ENCODE data around the gene PRRC2B. TPM values are rescaled to one million over a fixed set of nuclear protein-coding genes. Genes with fewer than 3 reads are reported as not detected.

Gene PRRC2B
- total and polyA plus RNA-seq, 2 experiments from 2014 or later = 45.0 to 193 TPM

DNA sequence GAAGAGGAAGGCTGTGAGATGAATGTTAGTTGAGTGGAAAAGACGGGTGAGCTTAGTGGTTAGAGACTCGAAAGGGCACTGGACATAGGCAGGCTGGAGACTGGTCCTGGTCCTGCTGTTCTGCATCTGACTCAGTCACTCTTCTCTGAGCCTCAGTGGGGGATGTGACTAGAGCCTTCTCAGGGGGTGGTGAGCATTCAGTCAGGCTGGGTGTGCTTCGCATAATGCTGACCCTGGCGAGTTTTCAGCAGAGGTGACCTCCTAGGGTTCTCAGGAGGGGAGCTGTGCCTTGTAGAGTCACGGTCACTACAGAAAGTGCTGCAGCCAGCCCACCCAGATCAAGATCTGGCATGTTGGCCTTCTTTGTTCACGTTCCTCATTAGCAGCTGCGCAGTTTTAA lies 44.3 kb downstream of the PRRC2B start:
- Histone ChIP-seq H3K4me1 (ENCODE audit: insufficient read depth) (peaks cover 51% of the 10 kb centered on the region), H2AFZ (no peak overlapping the region), H3K79me2 (replicated peaks; ENCODE audit: insufficient read depth) (peaks cover 89% of the 10 kb centered on the region), H3K27ac (ENCODE audit: low read depth) (peak overlapping the region; percentile 76), H3K4me2 (peak overlapping the region; percentile 60; the same call in 1 of the 2 replicates), H3F3A (replicated peaks; ENCODE audit: low read depth) (peaks cover 80% of the 10 kb centered on the region), H4K20me1 (replicated peaks; ENCODE audit: insufficient read depth) (peaks cover 61% of the 10 kb centered on the region), H3K4me3 (no peak overlapping the region), H3K36me3 (ENCODE audit: insufficient read depth) (peaks cover 62% of the 10 kb centered on the region), H3K9me2 (ENCODE audit: insufficient read depth) (no peaks in the 10 kb centered on the region), H3K27me3 (ENCODE audit: insufficient read depth) (no peaks in the 10 kb centered on the region)
- H3K36me3 Mint-ChIP-seq (ENCODE audit: low read depth) = peaks cover 96% of the 10 kb centered on the region
- ATAC-seq = peak; percentile 8; the same call in 1 of the 3 replicates
- no peaks in the 10 kb centered on the region for H3K9me3 Mint-ChIP-seq
- no peak for TF ChIP-seq CREB1 (CRISPR knock-in tag; IDR thresholded peaks at IDR 0.05; ENCODE audit: low read depth)
- no peak for TF ChIP-seq ZNF331 (CRISPR knock-in tag; IDR thresholded peaks at IDR 0.05; ENCODE audit: low read depth)
- peaks cover 57% of the 10 kb centered on the region for H3K4me1 Mint-ChIP-seq
- H3K4me3 Mint-ChIP-seq = no peak overlapping the region
- peaks cover 23% of the 10 kb centered on the region for H3K27me3 Mint-ChIP-seq (ENCODE audit: insufficient read depth, low read depth, poor library complexity)
- H3K27ac Mint-ChIP-seq = peak overlapping the region; percentile 75
- DNase-seq (ENCODE audit: low spot score) = no peak

GRCh38 chr9:131439224-131439623 lies 45.3 kb downstream of the PRRC2B start:
- H3K27me3 Mint-ChIP-seq (ENCODE audit: insufficient read depth, low read depth, poor library complexity) = peaks cover 20% of the 10 kb centered on the region
- Histone ChIP-seq H3K79me2 (replicated peaks; ENCODE audit: insufficient read depth) (peaks cover 86% of the 10 kb centered on the region), H3K27me3 (ENCODE audit: insufficient read depth) (no peaks in the 10 kb centered on the region), H3K27ac (ENCODE audit: low read depth) (peak overlapping the region; percentile 76), H3K4me2 (no peak overlapping the region), H3K4me3 (no peak overlapping the region), H3K4me1 (ENCODE audit: insufficient read depth) (peaks cover 41% of the 10 kb centered on the region), H2AFZ (no peak overlapping the region), H3K9me2 (ENCODE audit: insufficient read depth) (no peaks in the 10 kb centered on the region), H3F3A (replicated peaks; ENCODE audit: low read depth) (peaks cover 79% of the 10 kb centered on the region), H3K36me3 (ENCODE audit: insufficient read depth) (peaks cover 62% of the 10 kb centered on the region), H4K20me1 (replicated peaks; ENCODE audit: insufficient read depth) (peaks cover 52% of the 10 kb centered on the region)
- peaks cover 52% of the 10 kb centered on the region for H3K4me1 Mint-ChIP-seq
- H3K27ac Mint-ChIP-seq = peak overlapping the region; percentile 75
- no peak overlapping the region for H3K4me3 Mint-ChIP-seq
- H3K9me3 Mint-ChIP-seq = no peaks in the 10 kb centered on the region
- H3K36me3 Mint-ChIP-seq (ENCODE audit: low read depth) = peaks cover 93% of the 10 kb centered on the region
- no peak for ATAC-seq
- no peak for DNase-seq (ENCODE audit: low spot score)
- TF ChIP-seq CREB1 (CRISPR knock-in tag; IDR thresholded peaks at IDR 0.05; ENCODE audit: low read depth) (no peak), STAT1 (IDR thresholded peaks at IDR 0.05; ENCODE audit: unreplicated experiment) (no peak), JUNB (IDR thresholded peaks at IDR 0.05; ENCODE audit: unreplicated experiment) (no peak), ZNF114 (CRISPR knock-in tag; IDR thresholded peaks at IDR 0.05) (no peak), EZH2 (IDR thresholded peaks at IDR 0.05; ENCODE audit: low read depth, unreplicated experiment) (no peak), NANOG (IDR thresholded peaks at IDR 0.05; ENCODE audit: borderline replicate concordance) (no peak), ZNF462 (CRISPR knock-in tag; IDR thresholded peaks at IDR 0.05) (no peak), REST (IDR thresholded peaks at IDR 0.05; ENCODE audit: unreplicated experiment) (no peak), POLR2AphosphoS5 (IDR thresholded peaks at IDR 0.05; ENCODE audit: low read depth) (no peak), EZH2phosphoT487 (IDR thresholded peaks at IDR 0.05; ENCODE audit: unreplicated experiment) (no peak), ZNF331 (CRISPR knock-in tag; IDR thresholded peaks at IDR 0.05; ENCODE audit: low read depth) (no peak)
- TF ChIP-seq, protein P1, sequence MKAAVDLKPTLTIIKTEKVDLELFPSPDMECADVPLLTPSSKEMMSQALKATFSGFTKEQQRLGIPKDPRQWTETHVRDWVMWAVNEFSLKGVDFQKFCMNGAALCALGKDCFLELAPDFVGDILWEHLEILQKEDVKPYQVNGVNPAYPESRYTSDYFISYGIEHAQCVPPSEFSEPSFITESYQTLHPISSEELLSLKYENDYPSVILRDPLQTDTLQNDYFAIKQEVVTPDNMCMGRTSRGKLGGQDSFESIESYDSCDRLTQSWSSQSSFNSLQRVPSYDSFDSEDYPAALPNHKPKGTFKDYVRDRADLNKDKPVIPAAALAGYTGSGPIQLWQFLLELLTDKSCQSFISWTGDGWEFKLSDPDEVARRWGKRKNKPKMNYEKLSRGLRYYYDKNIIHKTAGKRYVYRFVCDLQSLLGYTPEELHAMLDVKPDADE (IDR thresholded peaks at IDR 0.05) = no peak
